Keratinocyte (primary cell): ENCODE data around the gene PTPRD.

Source experiments
- EZH2 ChIP-seq: IDR thresholded peaks from one replicate; pipeline ENCODE4 v1.6.1; 2012; ENCODE audit warnings: inconsistent platforms, mild to moderate bottlenecking, low read length, moderate library complexity
- TF ChIP-seq, protein P1 (sequence below), 3 experiments: IDR thresholded peaks in 1 of 3; conservative IDR thresholded peaks in 1 of 3; optimal IDR thresholded peaks in 1 of 3; 2 replicates in 2 of 3; 3 replicates in 1 of 3; pipeline versions ENCODE3 to v1.5.1; 2011; ENCODE audit warnings: low read length in 3 of 3, mild to moderate bottlenecking in 3 of 3, moderate library complexity in 2 of 3, control low read depth in 1 of 3, inconsistent platforms in 1 of 3; ENCODE audit not compliant: insufficient read depth in 2 of 3; ENCODE audit errors: extremely low read depth in 1 of 3

DNA sequence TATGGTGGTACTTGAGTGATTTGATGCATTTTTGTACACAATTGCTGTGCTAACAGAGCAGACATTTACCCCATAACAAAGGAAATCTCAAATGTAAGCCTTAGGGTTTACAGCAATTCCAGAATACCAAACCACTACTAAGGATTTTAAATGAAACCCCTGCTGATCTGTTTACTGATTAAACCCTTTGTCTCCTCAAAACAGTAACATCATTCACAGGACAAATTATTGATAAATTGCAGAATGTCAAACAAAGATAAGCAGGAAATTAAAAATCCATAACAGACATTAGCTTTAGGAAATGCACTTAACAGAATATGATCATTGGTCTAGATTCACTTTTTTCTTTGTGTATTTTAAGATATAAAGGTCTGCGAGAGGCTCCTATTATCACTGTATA, 1796.9 kb downstream of the PTPRD start:
- no peak for TF ChIP-seq EZH2
- TF ChIP-seq, protein P1, sequence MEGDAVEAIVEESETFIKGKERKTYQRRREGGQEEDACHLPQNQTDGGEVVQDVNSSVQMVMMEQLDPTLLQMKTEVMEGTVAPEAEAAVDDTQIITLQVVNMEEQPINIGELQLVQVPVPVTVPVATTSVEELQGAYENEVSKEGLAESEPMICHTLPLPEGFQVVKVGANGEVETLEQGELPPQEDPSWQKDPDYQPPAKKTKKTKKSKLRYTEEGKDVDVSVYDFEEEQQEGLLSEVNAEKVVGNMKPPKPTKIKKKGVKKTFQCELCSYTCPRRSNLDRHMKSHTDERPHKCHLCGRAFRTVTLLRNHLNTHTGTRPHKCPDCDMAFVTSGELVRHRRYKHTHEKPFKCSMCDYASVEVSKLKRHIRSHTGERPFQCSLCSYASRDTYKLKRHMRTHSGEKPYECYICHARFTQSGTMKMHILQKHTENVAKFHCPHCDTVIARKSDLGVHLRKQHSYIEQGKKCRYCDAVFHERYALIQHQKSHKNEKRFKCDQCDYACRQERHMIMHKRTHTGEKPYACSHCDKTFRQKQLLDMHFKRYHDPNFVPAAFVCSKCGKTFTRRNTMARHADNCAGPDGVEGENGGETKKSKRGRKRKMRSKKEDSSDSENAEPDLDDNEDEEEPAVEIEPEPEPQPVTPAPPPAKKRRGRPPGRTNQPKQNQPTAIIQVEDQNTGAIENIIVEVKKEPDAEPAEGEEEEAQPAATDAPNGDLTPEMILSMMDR (optimal IDR thresholded peaks at IDR 0.05 in 1 of 3, IDR thresholded peaks at IDR 0.05 in 1 of 3, conservative IDR thresholded peaks at IDR 0.05 in 1 of 3; ENCODE audit: extremely low read depth in 1 of 3, insufficient read depth in 2 of 3, low read length in 3 of 3), result no peak
